Spleen (tissue), 11 donors: ENCODE measurements around the gene PDE10A. TPM values are rescaled to one million over a fixed set of nuclear protein-coding genes. Genes with fewer than 3 reads are reported as not detected.
"Not testable (repeated sequence)": the region's sequence is repeated elsewhere in the genome, so short reads cannot be mapped to it uniquely, and the experiment has no call there.

Experiments used
- DNase-seq: peaks from one replicate; pipeline ENCODE4 v3.0.0-alpha.2; 2020
- H3K27ac ChIP-seq, 8 donors: fragments of 200-600 bp; sonication (generic) in 7 of 8; 1 replicate in 4 of 8; 2 replicates in 4 of 8; pipeline versions ENCODE4 v1.5.0 to v1.8.0; 2016 to 2021; ENCODE audit warnings: inconsistent platforms in 4 of 8, mild to moderate bottlenecking in 4 of 8, moderate library complexity in 1 of 8
- H3K27me3 ChIP-seq, 7 donors: fragments of 200-600 bp; sonication (generic) in 6 of 7; replicated peaks in 1 of 7; 1 replicate in 4 of 7; 2 replicates in 3 of 7; pipeline versions ENCODE4 v1.5.0 to v1.8.0; 2016 to 2021; ENCODE audit warnings: inconsistent platforms in 3 of 7, mild to moderate bottlenecking in 1 of 7
- H3K36me3 ChIP-seq, 6 donors: fragments of 200-600 bp; sonication (generic) in 5 of 6; 1 replicate in 4 of 6; 2 replicates in 2 of 6; pipeline versions ENCODE4 v1.5.0 to v1.8.0; 2016 to 2021; ENCODE audit warnings: inconsistent platforms in 2 of 6
- H3K4me1 ChIP-seq, 6 donors: fragments of 200-600 bp; sonication (generic) in 5 of 6; 1 replicate in 3 of 6; 2 replicates in 3 of 6; pipeline versions ENCODE4 v1.5.0 to v1.8.0; 2016 to 2021; ENCODE audit warnings: inconsistent platforms in 3 of 6
- H3K4me3 ChIP-seq, 8 donors: fragments of 200-600 bp; sonication (generic) in 7 of 8; 1 replicate in 4 of 8; 2 replicates in 4 of 8; pipeline versions ENCODE4 v1.5.0 to v1.8.0; 2016 to 2021; ENCODE audit warnings: inconsistent platforms in 4 of 8, mild to moderate bottlenecking in 4 of 8, moderate library complexity in 2 of 8
- H3K9me3 ChIP-seq, 8 donors: fragments of 200-600 bp; sonication (generic) in 7 of 8; 1 replicate in 4 of 8; 2 replicates in 4 of 8; pipeline versions ENCODE4 v1.5.0 to v1.8.0; 2016 to 2021; ENCODE audit warnings: inconsistent platforms in 4 of 8
- POLR2A ChIP-seq, 3 donors: fragments of 450-650 bp; IDR thresholded peaks; one replicate each; pipeline ENCODE4 v1.5.1; 2017; ENCODE audit warnings: antibody characterized with exemption in 3 of 3, mild to moderate bottlenecking in 1 of 3
- POLR2AphosphoS5 ChIP-seq, 3 donors: sonication (generic); formaldehyde crosslinking; IDR thresholded peaks; one replicate each; pipeline ENCODE4 v1.5.1; 2017; ENCODE audit warnings: antibody characterized with exemption in 3 of 3
- WGBS, 5 donors: extraction: QIAGEN DNeasy Blood & Tissue Kit in 3 of 5; methylation state at CpG; one replicate each; pipeline versions ENCODE4 v1.1.5 to v1.1.7; 2013 to 2018; 5-methylcytosine and 5-hydroxymethylcytosine counted together
- intact Hi-C: fragments of 100-400 bp; cut with DNase I; formaldehyde crosslinking; loops from one replicate; pipeline ENCODE4 v1.15.0; 2023; ENCODE audit warnings: low total_unique reads
- polyA plus RNA-seq, 3 donors: library from polyadenylated mRNA; stranded (reverse); fragments of 200-250 nt; gene quantifications; one replicate each; pipeline ENCODE4 v1.2.1, GENCODE V29; 2013
- total RNA-seq, 7 donors: library from RNA; depleted of rRNA in 3 of 7; stranded (reverse); fragments of >200 nt in 3 of 7; fragmentation: NEBNext Ultra II Directional in 4 of 7; extraction: Animal tissue kit (Norgen Biotek cat#: 25700) in 4 of 7; gene quantifications; one replicate each; pipeline versions ENCODE4 v1.1.0 to v1.2.1, GENCODE V29; 2016 to 2021
- TF ChIP-seq, protein P1 (sequence below), 11 experiments: fragments of 200-600 bp in 7 of 11; fragments of 450-650 bp in 4 of 11; sonication (generic) in 4 of 11; IDR thresholded peaks in 8 of 11; conservative IDR thresholded peaks in 3 of 11; 1 replicate in 7 of 11; 2 replicates in 4 of 11; pipeline versions ENCODE4 v1.4.0 to v1.8.0; 2016 to 2021; ENCODE audit warnings: antibody characterized with exemption in 11 of 11, inconsistent platforms in 4 of 11, mild to moderate bottlenecking in 1 of 11
- donor health status: healthy with polysubstance abuse.
- donor health status: DM: no; HTN: no; CAD: no; lungs with moderate emphysema.
- donor health status: DM: no; HTN: no; CAD: no.
- donor health status: Bipolar disorder and iron deficiency.
- donor health status: healthy.
- donor health status: DM: no; HTN: no; CAD: no.
- donor health status: DM: yes; HTN: yes; CAD: no.

The PDE10A gene
- total and polyA plus RNA-seq, 10 donors: 1.1 to 28.2 (median 9.6) TPM

- no peak overlapping the region for H3K27ac ChIP-seq
- 77 to 95% (median 84%) methylated on average over 3 of the region's 3 CpGs for WGBS, 5 donors
- H3K27me3 ChIP-seq: no peaks in the 10 kb centered on the region
- peaks cover 0 to 7% (median 0%) of the 10 kb centered on the region in 6 donors for H3K4me1 ChIP-seq
- no peak overlapping the region for H3K4me3 ChIP-seq
- intact Hi-C loops: no loop called here
- no peaks in the 10 kb centered on the region for H3K36me3 ChIP-seq
- TF ChIP-seq POLR2A (IDR thresholded peaks at IDR 0.05) (no peak), POLR2AphosphoS5 (IDR thresholded peaks at IDR 0.05) (no peak)
- TF ChIP-seq, protein P1, sequence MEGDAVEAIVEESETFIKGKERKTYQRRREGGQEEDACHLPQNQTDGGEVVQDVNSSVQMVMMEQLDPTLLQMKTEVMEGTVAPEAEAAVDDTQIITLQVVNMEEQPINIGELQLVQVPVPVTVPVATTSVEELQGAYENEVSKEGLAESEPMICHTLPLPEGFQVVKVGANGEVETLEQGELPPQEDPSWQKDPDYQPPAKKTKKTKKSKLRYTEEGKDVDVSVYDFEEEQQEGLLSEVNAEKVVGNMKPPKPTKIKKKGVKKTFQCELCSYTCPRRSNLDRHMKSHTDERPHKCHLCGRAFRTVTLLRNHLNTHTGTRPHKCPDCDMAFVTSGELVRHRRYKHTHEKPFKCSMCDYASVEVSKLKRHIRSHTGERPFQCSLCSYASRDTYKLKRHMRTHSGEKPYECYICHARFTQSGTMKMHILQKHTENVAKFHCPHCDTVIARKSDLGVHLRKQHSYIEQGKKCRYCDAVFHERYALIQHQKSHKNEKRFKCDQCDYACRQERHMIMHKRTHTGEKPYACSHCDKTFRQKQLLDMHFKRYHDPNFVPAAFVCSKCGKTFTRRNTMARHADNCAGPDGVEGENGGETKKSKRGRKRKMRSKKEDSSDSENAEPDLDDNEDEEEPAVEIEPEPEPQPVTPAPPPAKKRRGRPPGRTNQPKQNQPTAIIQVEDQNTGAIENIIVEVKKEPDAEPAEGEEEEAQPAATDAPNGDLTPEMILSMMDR (IDR thresholded peaks at IDR 0.05 in 8 of 11, conservative IDR thresholded peaks at IDR 0.05 in 3 of 11): no peak
- H3K9me3 ChIP-seq: peaks cover 0 to 7% (median 0%) of the 10 kb centered on the region in 8 donors
- DNase-seq: no peak
Observed at GRCh38 chr6:165599121-165599520, 63.9 kb downstream of the PDE10A start.

GRCh38 chr6:165597821-165598220 is 65.2 kb downstream of the PDE10A start:
- no peak for DNase-seq
- Histone ChIP-seq H3K27me3 (no peaks in the 10 kb centered on the region), H3K4me1 (no peaks in the 10 kb centered on the region), H3K4me3 (no peak overlapping the region), H3K36me3 (no peaks in the 10 kb centered on the region), H3K27ac (no peak overlapping the region), H3K9me3 (peaks cover 0 to 18% (median 0%) of the 10 kb centered on the region in 8 donors)
- TF ChIP-seq POLR2A (IDR thresholded peaks at IDR 0.05) (no peak), POLR2AphosphoS5 (IDR thresholded peaks at IDR 0.05) (no peak)
- TF ChIP-seq, protein P1 (IDR thresholded peaks at IDR 0.05 in 8 of 11, conservative IDR thresholded peaks at IDR 0.05 in 3 of 11): no peak
- intact Hi-C loops: no loop called here
- WGBS, 5 donors: 76 to 89% (median 84%) methylated on average over 3 of the region's 3 CpGs

DNA sequence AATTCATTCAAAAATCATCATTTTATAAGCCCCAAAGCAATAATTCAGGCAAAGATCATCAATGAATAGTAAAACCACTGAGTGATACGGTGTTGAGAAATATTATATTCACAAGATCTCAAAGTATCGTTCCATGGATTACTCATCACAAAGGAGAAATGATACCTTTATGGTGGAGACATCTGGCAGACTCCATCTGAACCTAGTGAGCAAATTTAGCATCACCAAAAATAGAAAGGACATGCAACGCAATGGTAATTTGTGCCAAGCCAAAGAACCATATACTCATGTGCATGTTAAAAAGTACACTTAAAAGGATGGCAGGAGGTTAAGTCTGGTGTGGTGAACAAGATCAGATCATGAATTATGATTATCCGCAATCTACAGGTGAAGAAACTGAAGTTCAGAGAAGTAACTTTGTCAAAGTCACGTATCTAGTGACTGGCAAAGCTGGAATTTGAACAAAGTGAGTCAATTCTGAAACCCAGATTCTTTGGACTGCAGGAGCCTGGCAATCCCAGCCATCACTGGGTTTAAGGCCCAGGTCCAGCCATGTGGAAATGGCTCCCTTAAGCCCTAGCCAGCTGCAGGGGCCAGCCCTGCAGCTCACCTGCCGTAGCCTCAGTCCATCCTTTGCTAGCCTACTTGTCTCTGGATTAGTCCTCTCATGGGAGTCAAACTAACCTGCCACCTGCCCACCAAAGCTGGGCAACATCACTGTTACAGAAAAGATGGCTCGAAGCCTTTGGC is 68.3 kb downstream of the PDE10A start:
- 69 to 77% (median 71%) methylated on average over 7 of the region's 7 CpGs for WGBS, 5 donors
- Histone ChIP-seq H3K27ac (no peak overlapping the region), H3K27me3 (no peaks in the 10 kb centered on the region), H3K4me3 (no peak overlapping the region), H3K4me1 (no peaks in the 10 kb centered on the region), H3K36me3 (no peaks in the 10 kb centered on the region), H3K9me3 (peaks cover 0 to 29% (median 6%) of the 10 kb centered on the region in 8 donors)
- intact Hi-C loops: no loop called here
- no peak for DNase-seq
- TF ChIP-seq, protein P1 (IDR thresholded peaks at IDR 0.05 in 8 of 11, conservative IDR thresholded peaks at IDR 0.05 in 3 of 11): no peak
- TF ChIP-seq POLR2AphosphoS5 (IDR thresholded peaks at IDR 0.05): no peak
- TF ChIP-seq POLR2A (IDR thresholded peaks at IDR 0.05): no peak

DNA sequence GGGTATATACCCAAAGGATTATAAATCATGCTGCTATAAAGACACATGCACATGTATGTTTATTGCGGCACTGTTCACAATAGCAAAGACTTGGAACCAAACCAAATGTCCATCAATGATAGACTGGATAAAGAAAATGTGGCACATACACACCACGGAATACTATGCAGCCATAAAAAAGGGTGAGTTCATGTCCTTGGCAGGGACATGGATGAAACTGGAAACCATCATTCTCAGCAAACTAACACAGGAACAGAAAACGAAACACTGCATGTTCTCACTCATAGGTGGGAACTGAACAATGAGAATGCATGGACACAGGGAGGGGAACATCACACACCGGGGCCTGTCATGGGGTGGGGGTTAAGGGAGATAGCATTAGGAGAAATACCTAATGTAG is 70.1 kb downstream of the PDE10A start:
- H3K36me3 ChIP-seq, intact Hi-C loops, H3K27ac ChIP-seq, H3K27me3 ChIP-seq, H3K4me1 ChIP-seq, DNase-seq, H3K4me3 ChIP-seq: not testable (repeated sequence)
- H3K9me3 ChIP-seq: peaks cover 0 to 27% (median 6%) of the 10 kb centered on the region in 8 donors
- WGBS, 5 donors: 88 to 94% (median 90%) methylated on average over 4 of the region's 4 CpGs
